A673 (cell line): Measurements from ENCODE around the gene SCARB1. TPM values are rescaled to one million over a fixed set of nuclear protein-coding genes. Genes with fewer than 3 reads are reported as not detected.

Experiments used
- BruUV-seq: library from RNA; stranded (reverse); fragments of 400-500 nt; replicated peaks from 2 replicates; lab custom pipeline; 2021; lab: Mats Ljungman, UMichigan
- CTCF ChIA-PET: fragments of 300-600 bp; sonication (Branson Sonifier 250); formaldehyde crosslinking; loops from one replicate; lab custom pipeline; 2022; ENCODE audit warnings: antibody characterized with exemption; lab: Charles Lee
- POLR2A ChIA-PET: fragments of 300-600 bp; sonication (Branson Sonifier 250); formaldehyde crosslinking; loops from one replicate; lab custom pipeline; 2022; ENCODE audit warnings: antibody characterized with exemption; ENCODE audit not compliant: low non-redundant PET; lab: Charles Lee
- DNase-seq: peaks from one replicate; pipeline ENCODE4 v3.0.0-alpha.2; 2015; ENCODE audit warnings: low spot score
- H3K27ac ChIP-seq: fragments of 200-600 bp; sonication (generic); 2 replicates; pipeline ENCODE4 v1.5.1; 2016; ENCODE audit warnings: mixed run types, low read depth, mild to moderate bottlenecking, mixed read lengths, antibody characterized with exemption, low read length; ENCODE audit not compliant: poor library complexity, severe bottlenecking
- H3K27me3 ChIP-seq: fragments of 200-600 bp; sonication (generic); replicated peaks from 2 replicates; pipeline ENCODE4 v1.6.1; 2017; ENCODE audit warnings: mixed run types, low read depth, mild to moderate bottlenecking, mixed read lengths, antibody characterized with exemption, low read length; ENCODE audit not compliant: insufficient read depth, poor library complexity
- H3K36me3 ChIP-seq: fragments of 200-600 bp; sonication (generic); 2 replicates; pipeline ENCODE4 v1.6.1; 2016; ENCODE audit warnings: mixed run types, mild to moderate bottlenecking, mixed read lengths, antibody characterized with exemption, low read length; ENCODE audit not compliant: insufficient read depth, poor library complexity, severe bottlenecking
- H3K4me1 ChIP-seq: fragments of 200-600 bp; sonication (generic); 2 replicates; pipeline ENCODE4 v1.6.1; 2017; ENCODE audit warnings: mixed run types, mild to moderate bottlenecking, mixed read lengths, antibody characterized with exemption, low read length; ENCODE audit not compliant: insufficient read depth, poor library complexity, severe bottlenecking
- H3K4me3 ChIP-seq: fragments of 200-600 bp; sonication (generic); 2 replicates; pipeline ENCODE4 v1.5.1; 2016; ENCODE audit warnings: low read depth, mixed run types, mild to moderate bottlenecking, mixed read lengths, low read length; ENCODE audit not compliant: poor library complexity, severe bottlenecking
- H3K9me3 ChIP-seq: fragments of 200-600 bp; sonication (generic); 2 replicates; pipeline ENCODE4 v1.6.1; 2016; ENCODE audit warnings: mixed run types, low read depth, mild to moderate bottlenecking, mixed read lengths, antibody characterized with exemption, low read length; ENCODE audit not compliant: poor library complexity, severe bottlenecking
- EZH2 ChIP-seq: fragments of 200-600 bp; sonication (generic); IDR thresholded peaks from 2 replicates; pipeline ENCODE4 v1.6.1; 2017; ENCODE audit warnings: borderline replicate concordance, low read depth, mild to moderate bottlenecking, mixed read lengths, antibody characterized with exemption, low read length; ENCODE audit not compliant: poor library complexity, severe bottlenecking
- intact Hi-C: fragments of 100-400 bp; cut with micrococcal nuclease; formaldehyde crosslinking; loops from one replicate; pipeline ENCODE4 v1.10.0; 2022; ENCODE audit not compliant: unreplicated experiment
- total RNA-seq: library from RNA; stranded (reverse); gene quantifications from 2 replicates; pipeline ENCODE4 v1.2.3, GENCODE V29; 2021
- TF ChIP-seq, protein P1 (sequence below): fragments of 300-800, 200-600 bp; sonication (generic); conservative IDR thresholded peaks from 2 replicates; pipeline ENCODE4 v1.5.1; 2017; ENCODE audit warnings: low read depth, mild to moderate bottlenecking, antibody characterized with exemption, low read length, moderate library complexity, mixed read lengths

The SCARB1 gene
- total RNA-seq, 1 experiment from 2014 or later = 74.6 TPM

- Histone ChIP-seq H3K36me3 (no peaks in the 10 kb centered on the region), H3K9me3 (peaks cover 8% of the 10 kb centered on the region), H3K27ac (peak overlapping the region; percentile 32), H3K27me3 (no peaks in the 10 kb centered on the region), H3K4me3 (no peak overlapping the region), H3K4me1 (peaks cover 40% of the 10 kb centered on the region)
- BruUV-seq = no TSS peak
- no peak for TF ChIP-seq EZH2
- TF ChIP-seq, protein P1, sequence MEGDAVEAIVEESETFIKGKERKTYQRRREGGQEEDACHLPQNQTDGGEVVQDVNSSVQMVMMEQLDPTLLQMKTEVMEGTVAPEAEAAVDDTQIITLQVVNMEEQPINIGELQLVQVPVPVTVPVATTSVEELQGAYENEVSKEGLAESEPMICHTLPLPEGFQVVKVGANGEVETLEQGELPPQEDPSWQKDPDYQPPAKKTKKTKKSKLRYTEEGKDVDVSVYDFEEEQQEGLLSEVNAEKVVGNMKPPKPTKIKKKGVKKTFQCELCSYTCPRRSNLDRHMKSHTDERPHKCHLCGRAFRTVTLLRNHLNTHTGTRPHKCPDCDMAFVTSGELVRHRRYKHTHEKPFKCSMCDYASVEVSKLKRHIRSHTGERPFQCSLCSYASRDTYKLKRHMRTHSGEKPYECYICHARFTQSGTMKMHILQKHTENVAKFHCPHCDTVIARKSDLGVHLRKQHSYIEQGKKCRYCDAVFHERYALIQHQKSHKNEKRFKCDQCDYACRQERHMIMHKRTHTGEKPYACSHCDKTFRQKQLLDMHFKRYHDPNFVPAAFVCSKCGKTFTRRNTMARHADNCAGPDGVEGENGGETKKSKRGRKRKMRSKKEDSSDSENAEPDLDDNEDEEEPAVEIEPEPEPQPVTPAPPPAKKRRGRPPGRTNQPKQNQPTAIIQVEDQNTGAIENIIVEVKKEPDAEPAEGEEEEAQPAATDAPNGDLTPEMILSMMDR = no peak
- intact Hi-C loops = loop anchor here (5.0 kb wide), 3 partner anchors 33 to 248 kb away; partner anchors contain the start of gene NCOR2
- CTCF ChIA-PET = no interaction called here
- POLR2A ChIA-PET = no interaction called here
- DNase-seq = no peak
These were observed 107.9 kb downstream of the SCARB1 start for GRCh38 chr12:124755801-124756148.

DNA sequence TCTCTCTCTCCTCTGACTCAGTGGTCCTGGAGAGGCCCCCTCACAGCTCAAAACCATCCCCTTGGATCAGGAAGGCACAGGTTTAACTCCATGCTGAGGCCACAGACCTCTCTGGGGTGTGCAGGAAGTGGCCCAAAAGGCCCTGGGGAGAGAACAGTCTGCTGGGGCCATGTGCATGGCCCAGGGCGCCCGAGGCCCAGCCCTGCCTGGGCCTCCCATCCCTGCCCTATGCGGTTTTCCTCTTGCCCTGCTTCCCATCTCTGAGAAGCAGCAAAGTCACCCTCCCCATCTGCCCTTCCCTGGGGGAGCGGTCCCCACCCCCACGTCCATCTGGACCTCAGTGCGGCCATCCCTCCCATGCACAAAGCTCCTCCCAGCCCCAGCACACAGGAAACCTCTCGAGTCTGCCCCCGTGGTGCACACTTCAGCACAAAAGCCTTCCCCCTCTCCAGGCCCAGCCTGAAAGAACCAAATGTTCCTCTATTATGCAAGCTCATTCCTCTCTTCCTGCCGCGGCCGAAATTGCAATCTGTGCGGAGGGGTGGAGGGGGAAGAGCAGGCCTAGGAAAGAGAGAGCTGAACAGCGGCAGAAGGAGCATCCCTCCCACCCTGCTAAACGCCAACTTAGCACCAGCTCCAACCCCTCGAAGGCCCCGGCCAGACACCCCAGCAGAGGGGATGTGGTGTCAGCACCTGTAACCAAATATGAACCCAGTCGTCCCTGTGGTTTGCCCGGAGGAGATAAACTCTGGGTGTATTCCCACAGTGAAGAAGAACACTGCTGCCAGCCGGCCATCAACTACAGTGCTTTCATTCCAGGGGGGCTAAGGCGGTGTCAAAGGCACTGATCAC, 108.5 kb downstream of the SCARB1 start:
- peak; percentile 94 for DNase-seq
- ChIA-PET POLR2A (no interaction called here), CTCF (interaction anchor here (0.7 to 1.2 kb wide), 2 partner anchors 10 to 12 kb away, joined by 3 read pairs; no protein-coding TSS in a partner anchor)
- intact Hi-C loops = loop anchor here (5.0 kb wide), 3 partner anchors 33 to 248 kb away; partner anchors contain the start of gene NCOR2
- Histone ChIP-seq H3K36me3 (no peaks in the 10 kb centered on the region), H3K9me3 (peaks cover 8% of the 10 kb centered on the region), H3K4me3 (no peak overlapping the region), H3K27ac (peak overlapping the region; percentile 32), H3K4me1 (peaks cover 40% of the 10 kb centered on the region), H3K27me3 (no peaks in the 10 kb centered on the region)
- TF ChIP-seq, protein P1 = no peak
- no peak for TF ChIP-seq EZH2
- no TSS peak for BruUV-seq

- peaks cover 39% of the 10 kb centered on the region for H3K4me1 ChIP-seq
- H3K27me3 ChIP-seq = no peaks in the 10 kb centered on the region
- TF ChIP-seq, protein P1 = no peak
- TF ChIP-seq EZH2 = no peak
- ChIA-PET CTCF (interaction anchor here (1.2 kb wide), 1 partner anchor 12 kb away, joined by 3 read pairs; no protein-coding TSS in a partner anchor), POLR2A (no interaction called here)
- H3K36me3 ChIP-seq = no peaks in the 10 kb centered on the region
- H3K27ac ChIP-seq = peak overlapping the region; percentile 32
- no TSS peak for BruUV-seq
- intact Hi-C loops = no loop called here
- no peak overlapping the region for H3K4me3 ChIP-seq
- DNase-seq = no peak
- H3K9me3 ChIP-seq = peaks cover 8% of the 10 kb centered on the region
These were observed 109.2 kb downstream of the SCARB1 start for GRCh38 chr12:124754491-124754890.
